HG02759 (cell line): Measurements from ENCODE around the gene CSNK2B.

Experiments used
- ATAC-seq: cut with Tn5 transposase; IDR thresholded peaks from one replicate; pipeline ENCODE4 v1.9.1; 2021; ENCODE audit warnings: mild to moderate bottlenecking, moderate library complexity; ENCODE audit not compliant: unreplicated experiment

Gene CSNK2B

DNA sequence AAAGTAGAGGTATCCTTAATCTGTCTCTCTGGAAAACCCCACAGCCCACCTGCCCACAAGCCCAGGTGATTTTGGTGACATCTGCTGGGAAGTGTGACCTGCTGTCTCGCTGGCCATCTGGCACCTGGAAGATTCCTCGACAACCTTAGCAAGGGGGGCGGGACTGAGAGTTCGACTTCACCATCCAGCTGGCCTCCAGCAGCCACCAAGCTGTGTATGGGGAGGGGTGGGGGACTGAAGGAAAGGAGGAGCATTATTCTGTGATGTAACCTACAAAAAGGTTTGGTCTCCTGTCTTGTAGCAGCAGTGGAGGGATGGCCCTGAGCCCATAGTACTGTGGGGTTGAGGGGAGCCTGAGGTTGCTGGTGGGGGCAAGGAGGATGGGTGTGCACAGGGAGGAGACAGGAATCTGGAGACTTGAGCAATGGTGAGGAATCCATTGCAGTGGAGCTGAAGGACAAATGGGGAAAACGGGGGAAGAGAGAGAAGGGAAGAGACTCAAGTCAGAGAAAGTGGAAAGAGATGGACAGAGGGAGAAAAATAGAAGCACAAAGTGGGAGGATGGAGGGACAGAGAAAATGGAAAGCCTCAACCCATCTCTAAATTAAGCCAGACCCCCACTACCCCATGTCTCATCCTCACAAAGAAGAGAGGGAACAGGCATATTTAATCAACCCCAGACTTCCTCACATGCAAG, 44.8 kb downstream of the CSNK2B start:
- ATAC-seq, result no peak

- ATAC-seq, result no peak
Measured at GRCh38 chr6:31711233-31711632, 45.4 kb downstream of the CSNK2B start.

DNA sequence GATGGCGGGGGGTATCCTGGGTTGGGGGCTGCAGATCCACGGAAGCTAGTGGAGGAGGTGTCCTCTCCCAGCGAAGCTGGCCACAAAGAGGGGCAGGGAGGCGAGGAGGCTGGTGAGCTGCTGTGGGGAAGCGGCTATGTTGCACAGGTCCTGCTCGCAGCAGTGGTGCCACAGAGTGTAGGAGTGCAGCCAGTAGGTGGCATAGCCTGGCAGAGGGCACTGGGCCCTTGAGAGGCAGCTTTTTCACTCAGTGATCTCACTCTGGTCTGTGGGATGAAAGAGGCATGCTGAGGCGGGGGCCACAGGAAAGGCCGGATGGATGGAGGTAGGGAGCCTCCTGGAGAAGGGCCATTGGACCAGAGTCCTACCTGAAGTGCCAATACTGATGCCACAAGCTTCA, 46.4 kb downstream of the CSNK2B start:
- ATAC-seq, result no peak

DNA sequence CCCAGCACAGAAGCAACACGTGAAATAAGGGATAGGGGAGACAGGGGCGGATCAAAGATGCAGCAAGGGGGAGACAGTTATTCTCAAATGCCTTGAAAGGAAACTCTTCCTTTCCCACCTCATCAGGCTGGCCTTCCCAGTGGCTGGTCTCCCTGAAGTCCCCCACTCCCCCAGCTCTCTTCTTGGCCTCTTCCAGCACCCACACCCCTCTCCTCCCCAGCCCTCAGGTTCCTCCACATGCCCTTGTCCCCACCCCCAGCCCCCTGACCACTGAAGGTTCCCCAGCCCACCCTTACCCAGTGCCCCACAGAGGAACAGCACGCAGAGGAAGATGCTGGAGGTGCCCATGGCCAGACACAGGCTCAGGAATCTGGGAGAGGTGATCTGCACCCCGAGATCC, 47.6 kb downstream of the CSNK2B start:
- ATAC-seq, result no peak

GRCh38 chr6:31713991-31714684, 48.3 kb downstream of the CSNK2B start:
- ATAC-seq, result no peak

DNA sequence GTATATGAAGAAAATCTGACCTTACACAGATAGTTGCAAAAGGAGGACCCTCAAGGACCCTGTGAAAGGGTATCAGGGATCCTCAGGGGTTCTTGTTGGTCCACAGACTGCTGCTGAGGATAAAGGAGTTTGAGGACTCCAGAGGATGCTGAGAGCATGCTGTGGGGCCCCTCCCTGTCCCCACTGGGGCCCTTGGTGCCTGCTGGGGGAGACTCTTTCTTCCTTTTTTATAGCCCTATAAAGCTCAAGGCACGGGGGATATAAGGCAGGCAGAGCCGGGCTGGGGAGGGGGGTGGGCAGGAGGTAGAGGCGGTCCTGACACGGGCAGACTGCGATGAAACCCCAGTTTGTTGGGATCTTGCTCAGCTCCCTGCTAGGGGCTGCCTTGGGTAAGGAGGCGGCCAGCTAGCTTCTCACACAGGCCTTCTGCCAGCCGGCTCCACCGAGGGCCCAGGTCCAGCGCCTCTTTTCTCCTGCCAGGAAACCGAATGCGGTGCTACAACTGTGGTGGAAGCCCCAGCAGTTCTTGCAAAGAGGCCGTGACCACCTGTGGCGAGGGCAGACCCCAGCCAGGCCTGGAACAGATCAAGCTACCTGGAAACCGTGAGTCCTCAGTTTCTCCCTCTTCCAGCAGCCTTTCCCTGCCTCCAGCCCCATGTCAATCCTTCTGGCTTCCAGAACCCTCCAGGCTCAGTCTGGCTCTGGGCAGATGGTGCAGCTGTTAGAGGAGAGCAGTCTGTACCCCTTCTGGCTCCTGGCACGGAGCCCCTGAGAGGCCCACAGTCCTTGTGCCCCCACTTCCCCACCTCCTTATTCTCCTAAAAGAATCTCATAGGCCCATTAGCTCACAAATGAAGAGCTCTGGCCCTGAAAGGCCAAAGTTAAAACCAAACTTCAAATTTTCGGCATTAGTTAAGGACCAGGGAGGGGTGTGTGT, 49.4 kb downstream of the CSNK2B start, which contains the start of gene LY6G6D:
Gene LY6G6D (plus strand): TSS at position 327 of the 937 bp plus-strand sequence. CDS start 8 bp downstream, at position 335.
- no peak for ATAC-seq

DNA sequence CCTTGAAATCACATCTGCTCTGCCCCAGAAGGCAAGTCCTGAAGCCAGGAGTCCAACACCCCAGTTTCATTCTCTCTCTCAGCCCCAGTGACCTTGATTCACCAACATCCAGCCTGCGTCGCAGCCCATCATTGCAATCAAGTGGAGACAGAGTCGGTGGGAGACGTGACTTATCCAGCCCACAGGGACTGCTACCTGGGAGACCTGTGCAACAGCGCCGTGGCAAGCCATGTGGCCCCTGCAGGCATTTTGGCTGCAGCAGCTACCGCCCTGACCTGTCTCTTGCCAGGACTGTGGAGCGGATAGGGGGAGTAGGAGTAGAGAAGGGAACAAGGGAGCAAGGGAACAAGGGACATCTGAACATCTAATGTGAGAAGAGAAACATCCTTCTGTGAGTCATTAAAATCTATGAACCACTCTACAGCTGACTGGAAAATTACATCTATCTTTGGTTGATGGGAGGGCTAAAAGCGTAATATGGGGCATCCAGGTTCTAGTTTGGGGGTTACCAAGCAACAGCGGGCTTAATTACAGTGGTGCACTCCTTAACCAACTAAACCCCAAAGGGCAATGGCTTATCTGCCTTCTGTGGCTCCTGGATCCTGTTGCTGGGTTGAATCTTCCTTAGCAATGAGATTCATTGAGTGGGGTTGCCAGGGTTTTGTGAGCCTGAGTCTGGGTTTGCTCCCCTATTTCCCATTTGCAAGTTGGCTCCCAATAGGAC, 51.8 kb downstream of the CSNK2B start:
- no peak for ATAC-seq

- no peak for ATAC-seq
Measured at GRCh38 chr6:31718265-31718664, 52.4 kb downstream of the CSNK2B start.

DNA sequence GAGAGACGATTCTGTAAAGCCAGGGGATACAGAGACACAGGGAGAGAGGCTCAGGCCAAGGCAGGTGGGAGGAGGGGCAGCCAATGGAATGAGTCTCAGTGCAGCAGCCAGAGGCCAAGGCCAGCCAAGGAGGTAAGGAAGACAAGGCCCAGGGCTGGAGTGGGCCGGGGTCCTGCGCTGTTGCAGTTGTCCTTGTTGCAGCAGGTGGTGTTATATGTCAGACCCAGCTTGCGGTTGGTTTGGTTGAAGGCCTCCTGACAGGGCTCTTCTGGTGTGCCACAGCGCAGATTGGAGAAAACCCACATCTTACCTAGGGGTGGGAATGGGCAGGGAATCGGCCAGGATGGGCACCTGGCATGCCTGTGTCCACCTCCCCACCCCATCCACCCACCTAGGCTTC, 53.1 kb downstream of the CSNK2B start:
- no peak for ATAC-seq
